Activated CD8-positive, alpha-beta memory T cell treated with anti-CD3 and anti-CD28 coated beads for 1 hour (primary cell): ENCODE measurements around the gene R3HDM2.

Experiments
- DNase-seq, 2 donors: peaks; one replicate each; pipeline ENCODE4 v3.0.0-alpha.2; 2020; ENCODE audit warnings: low read depth in 1 of 2; ENCODE audit errors: extremely low read depth in 1 of 2

R3HDM2 gene

GRCh38 chr12:57208631-57209282 is 222.1 kb downstream of the R3HDM2 start:
- DNase-seq = no peak

GRCh38 chr12:57207731-57208630 is 222.9 kb downstream of the R3HDM2 start:
- DNase-seq = no peak

- no peak for DNase-seq
Measured at GRCh38 chr12:57205931-57206330, 224.9 kb downstream of the R3HDM2 start.

GRCh38 chr12:57205186-57205585 is 225.7 kb downstream of the R3HDM2 start:
- DNase-seq = no peak

GRCh38 chr12:57204454-57204853 is 226.4 kb downstream of the R3HDM2 start:
- no peak for DNase-seq

GRCh38 chr12:57203791-57204190 is 227.1 kb downstream of the R3HDM2 start:
- no peak for DNase-seq
